Skeletal muscle cell (primary cell): ENCODE measurements around the gene OR13C9.
"Not testable (repeated sequence)": the region's sequence is repeated elsewhere in the genome, so short reads cannot be mapped to it uniquely, and the experiment has no call there.

Experiments
- DNase-seq: peaks from one replicate; pipeline ENCODE4 v3.0.0-alpha.2; 2010; ENCODE audit warnings: low read depth
- H3K4me3 ChIP-seq: 2 replicates; pipeline ENCODE4 v1.5.1; 2011; ENCODE audit warnings: low read depth, mild to moderate bottlenecking, control low read depth, low read length, moderate library complexity

The OR13C9 gene, protein sequence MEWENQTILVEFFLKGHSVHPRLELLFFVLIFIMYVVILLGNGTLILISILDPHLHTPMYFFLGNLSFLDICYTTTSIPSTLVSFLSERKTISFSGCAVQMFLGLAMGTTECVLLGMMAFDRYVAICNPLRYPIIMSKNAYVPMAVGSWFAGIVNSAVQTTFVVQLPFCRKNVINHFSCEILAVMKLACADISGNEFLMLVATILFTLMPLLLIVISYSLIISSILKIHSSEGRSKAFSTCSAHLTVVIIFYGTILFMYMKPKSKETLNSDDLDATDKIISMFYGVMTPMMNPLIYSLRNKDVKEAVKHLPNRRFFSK

GRCh38 chr9:104618104-104618503 lies at the start of gene OR13C9:
TSS of gene OR13C9 (minus strand) at chr9:104618204. CDS start at chr9:104618204, 0 bp downstream.
- H3K4me3 ChIP-seq = no peak within 1 kb of the TSS
- no peak for DNase-seq

DNA sequence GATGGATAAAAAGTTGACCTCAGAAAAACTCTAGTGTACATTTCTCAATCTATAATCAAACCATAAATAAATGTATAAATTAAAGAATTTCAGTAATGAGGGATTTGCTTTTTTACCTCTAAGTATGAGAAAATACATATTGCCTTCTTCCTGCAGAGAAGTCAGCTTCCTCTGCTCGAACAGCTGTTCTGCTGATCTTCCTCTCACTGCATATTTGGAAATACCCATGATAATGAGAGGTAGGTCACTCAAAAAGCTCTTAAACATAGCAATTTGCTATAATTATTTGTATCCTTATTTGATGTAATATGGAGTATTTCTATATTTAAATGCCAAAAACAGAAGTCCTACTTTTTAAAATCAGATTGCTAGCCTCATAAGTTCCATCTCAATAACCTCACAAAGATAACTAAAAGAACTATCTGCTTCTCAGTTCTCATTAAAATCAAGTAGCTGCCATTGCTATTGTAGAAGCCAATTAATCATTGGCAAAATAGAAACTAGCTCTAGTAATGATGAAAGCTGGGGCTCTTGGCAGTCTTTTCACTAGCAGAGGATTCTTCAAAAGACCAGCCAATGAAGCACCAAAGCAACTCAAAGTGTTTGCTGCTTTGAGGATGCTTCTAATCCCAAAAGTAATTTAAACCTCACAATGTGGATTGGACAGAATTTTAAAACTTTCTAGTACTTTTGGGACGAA lies 40.6 kb upstream of the OR13C9 start:
- no peak overlapping the region for H3K4me3 ChIP-seq
- no peak for DNase-seq

- H3K4me3 ChIP-seq = no peak overlapping the region
- no peak for DNase-seq
Observed at GRCh38 chr9:104635456-104635855, 17.5 kb upstream of the OR13C9 start.

GRCh38 chr9:104633976-104634520 lies 16.0 kb upstream of the OR13C9 start:
- no peak overlapping the region for H3K4me3 ChIP-seq
- DNase-seq = no peak

DNA sequence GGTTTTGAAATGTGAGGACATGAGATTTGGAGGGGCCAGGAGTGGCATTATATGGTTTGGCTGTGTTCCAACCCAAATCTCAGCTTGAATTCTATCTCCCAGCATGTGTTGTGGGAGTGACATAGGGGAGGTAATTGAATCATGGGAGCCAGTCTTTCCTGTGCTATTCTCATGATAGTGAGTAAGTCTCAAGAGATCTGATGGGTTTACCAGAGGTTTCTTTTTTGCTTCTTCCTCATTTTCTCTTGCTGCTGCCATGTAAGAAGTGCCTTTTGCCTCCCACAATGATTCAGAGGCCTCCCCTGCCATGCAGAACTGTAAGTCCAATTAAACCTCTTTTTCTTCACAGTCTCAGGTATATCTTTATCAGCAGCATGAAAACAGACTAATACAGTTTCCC lies 8.0 kb upstream of the OR13C9 start:
- H3K4me3 ChIP-seq, DNase-seq: not testable (repeated sequence)

DNA sequence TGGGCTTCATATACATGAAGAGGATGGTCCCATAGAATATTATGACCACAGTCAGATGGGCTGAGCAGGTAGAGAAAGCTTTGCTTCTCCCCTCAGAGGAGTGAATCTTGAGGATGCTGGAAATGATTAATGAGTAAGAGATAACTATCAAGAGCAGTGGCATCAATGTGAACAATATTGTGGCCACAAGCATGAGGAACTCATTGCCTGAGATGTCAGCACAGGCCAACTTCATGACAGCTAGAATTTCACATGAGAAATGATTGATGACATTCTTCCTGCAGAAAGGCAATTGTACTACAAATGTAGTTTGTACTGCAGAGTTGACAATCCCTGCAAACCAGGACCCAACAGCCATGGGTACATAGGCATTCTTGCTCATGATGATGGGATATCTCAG lies 586 bp downstream of the OR13C9 start:
- no peak for DNase-seq
- no peak overlapping the region for H3K4me3 ChIP-seq

DNA sequence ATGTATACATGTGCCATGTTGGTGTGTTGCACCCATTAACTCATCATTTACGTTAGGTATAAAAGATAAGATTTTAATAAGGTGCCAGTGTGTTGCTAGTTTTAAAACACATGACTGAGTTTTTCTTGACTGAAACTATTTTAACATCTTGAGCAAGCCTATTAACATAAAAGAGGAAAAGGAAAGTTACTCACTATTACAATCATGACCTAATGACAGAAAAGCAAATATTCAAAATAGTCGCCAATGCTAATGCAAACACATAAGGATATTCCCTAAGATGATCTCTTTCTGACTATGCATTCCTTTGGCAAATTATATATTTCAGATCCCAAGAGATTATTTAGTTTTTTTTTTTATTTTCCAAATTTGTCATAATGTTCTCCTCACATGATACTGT lies 6.8 kb downstream of the OR13C9 start:
- DNase-seq = no peak
- no peak overlapping the region for H3K4me3 ChIP-seq

DNA sequence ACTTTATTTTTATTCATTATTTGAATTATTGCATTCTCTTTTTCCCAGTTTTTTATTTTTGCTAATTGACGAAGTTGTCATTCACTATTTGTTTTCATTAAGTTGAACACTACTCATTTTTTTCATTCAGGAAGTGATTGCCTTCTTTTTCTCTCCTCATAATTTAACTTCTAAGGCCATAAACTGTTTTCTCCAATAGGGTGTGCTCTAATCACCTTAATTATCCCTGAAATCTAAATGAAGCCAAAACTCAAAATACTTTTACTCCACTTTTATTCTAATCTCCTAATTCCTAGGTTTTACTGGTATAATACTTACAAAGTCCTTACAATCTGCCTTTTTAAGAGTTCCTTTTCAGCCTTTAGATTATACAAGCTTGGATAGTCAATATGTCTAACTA lies 9.7 kb downstream of the OR13C9 start:
- DNase-seq = no peak
- no peak overlapping the region for H3K4me3 ChIP-seq

GRCh38 chr9:104606152-104606551 lies 11.9 kb downstream of the OR13C9 start:
- H3K4me3 ChIP-seq = no peak overlapping the region
- no peak for DNase-seq

GRCh38 chr9:104605527-104605926 lies 12.5 kb downstream of the OR13C9 start, which contains the start of gene OR13C2:
TSS of gene OR13C2 (minus strand) at chr9:104605627. CDS start at chr9:104605627, 0 bp downstream.
- H3K4me3 ChIP-seq, DNase-seq: not testable (repeated sequence)

- H3K4me3 ChIP-seq = no peak overlapping the region
- DNase-seq = no peak
Observed at GRCh38 chr9:104604801-104605200, 13.2 kb downstream of the OR13C9 start.

DNA sequence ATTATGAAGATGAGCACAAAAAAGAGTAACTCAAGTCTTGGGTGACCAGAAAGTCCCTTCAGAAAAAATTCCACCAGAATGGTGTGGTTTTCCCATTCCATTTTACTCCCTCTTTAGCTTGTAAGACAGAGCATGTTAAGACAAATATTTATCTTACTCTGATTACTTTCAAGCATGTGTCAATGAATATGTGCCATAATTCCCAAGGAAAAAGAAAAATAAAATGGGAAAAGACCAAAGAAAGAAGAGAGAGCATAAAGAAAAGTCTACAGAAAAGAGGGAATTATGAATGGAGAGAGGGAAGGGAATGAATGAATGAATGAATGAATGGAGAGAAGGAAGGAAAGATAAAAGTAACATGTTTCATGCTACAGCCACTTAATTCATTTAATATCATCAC lies 18.7 kb downstream of the OR13C9 start, which contains the start of gene OR13C5:
OR13C5 (minus strand) TSS at position 101 of the 400 bp plus-strand sequence; CDS start at position 101, 0 bp downstream.
- H3K4me3 ChIP-seq, DNase-seq: not testable (repeated sequence)

- DNase-seq, H3K4me3 ChIP-seq: not testable (repeated sequence)
Observed at GRCh38 chr9:104598749-104599148, 19.3 kb downstream of the OR13C9 start.

DNA sequence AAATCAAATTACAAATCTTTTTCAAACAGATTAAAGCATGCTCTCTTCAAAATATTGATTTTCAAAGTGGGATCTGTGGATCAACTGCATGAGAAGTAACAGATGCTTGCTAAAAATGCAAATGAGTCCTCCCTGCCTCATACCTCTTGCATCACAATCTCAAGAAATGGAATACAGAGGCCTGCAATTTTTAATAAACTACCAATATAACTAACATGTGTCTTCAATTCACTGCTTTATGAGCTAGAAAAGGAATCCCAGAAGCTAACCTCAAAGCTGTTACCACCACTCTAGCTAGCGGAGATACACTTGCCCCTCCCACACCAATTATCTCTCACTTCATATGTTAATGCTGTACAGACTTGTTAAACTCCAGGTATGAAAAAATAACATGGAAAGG lies 28.4 kb downstream of the OR13C9 start:
- DNase-seq = no peak
- H3K4me3 ChIP-seq = no peak overlapping the region

- H3K4me3 ChIP-seq = no peak overlapping the region
- DNase-seq = peak; percentile 74
Observed at GRCh38 chr9:104586496-104587180, 31.4 kb downstream of the OR13C9 start.

GRCh38 chr9:104580562-104580961 lies 37.4 kb downstream of the OR13C9 start:
- no peak for DNase-seq

GRCh38 chr9:104577263-104577662 lies 40.7 kb downstream of the OR13C9 start:
- no peak for DNase-seq
- H3K4me3 ChIP-seq = no peak overlapping the region

More at GRCh38 chr9:104580562-104580961, 37.4 kb downstream of the OR13C9 start:
- no peak overlapping the region for H3K4me3 ChIP-seq

GRCh38 chr9:104575456-104575855 lies 42.5 kb downstream of the OR13C9 start:
- no peak for DNase-seq
- H3K4me3 ChIP-seq = no peak overlapping the region

DNA sequence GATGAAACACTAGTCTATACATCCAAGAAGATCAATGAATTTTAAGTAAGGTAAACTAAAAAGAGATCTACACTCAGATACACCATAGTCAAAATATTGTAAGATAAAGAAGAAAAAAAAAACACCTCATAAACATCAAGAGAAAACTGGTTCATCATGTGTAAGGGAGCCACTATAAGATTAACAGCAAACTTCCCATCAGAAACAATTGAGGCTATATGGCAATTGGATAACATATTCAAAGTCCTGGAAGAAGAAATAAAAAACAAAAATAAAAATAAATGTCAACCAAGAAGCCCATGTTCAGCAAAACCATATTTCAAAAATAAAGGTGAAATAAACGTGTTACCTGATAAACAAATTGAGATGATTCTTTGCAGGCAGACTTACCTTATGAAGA lies 45.4 kb downstream of the OR13C9 start:
- DNase-seq = no peak
- H3K4me3 ChIP-seq = no peak overlapping the region

DNA sequence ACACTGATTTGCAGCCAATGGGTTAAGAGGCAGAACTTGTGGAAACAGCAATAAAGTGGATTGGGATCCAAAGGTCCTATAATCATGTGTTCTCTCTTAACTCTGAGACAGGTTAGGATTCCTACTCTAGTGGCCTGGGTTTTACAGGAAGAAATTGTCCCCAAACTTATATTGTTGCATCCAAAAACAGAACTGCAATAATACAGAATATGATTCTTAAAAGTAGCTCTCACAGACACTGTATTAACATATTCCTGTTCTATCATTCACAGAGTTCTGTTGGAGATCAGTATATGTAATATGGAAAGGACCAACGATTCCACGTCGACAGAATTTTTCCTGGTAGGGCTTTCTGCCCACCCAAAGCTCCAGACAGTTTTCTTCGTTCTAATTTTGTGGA lies 49.1 kb downstream of the OR13C9 start, which contains the start of gene OR13C8:
OR13C8 (plus strand) TSS at position 301 of the 400 bp plus-strand sequence; CDS start at position 301, 0 bp downstream.
- H3K4me3 ChIP-seq = no peak within 1 kb of the TSS
- no peak for DNase-seq
